ENCODE data around the gene TP53BP2. TPM values are rescaled to one million over a fixed set of nuclear protein-coding genes. Genes with fewer than 3 reads are reported as not detected.
"Not testable (repeated sequence)": the region's sequence is repeated elsewhere in the genome, so short reads cannot be mapped to it uniquely, and the experiment has no call there.

TP53BP2 gene
- total RNA-seq, 2 experiments from 2014 or later, result 37.8 to 38.7 TPM

DNA sequence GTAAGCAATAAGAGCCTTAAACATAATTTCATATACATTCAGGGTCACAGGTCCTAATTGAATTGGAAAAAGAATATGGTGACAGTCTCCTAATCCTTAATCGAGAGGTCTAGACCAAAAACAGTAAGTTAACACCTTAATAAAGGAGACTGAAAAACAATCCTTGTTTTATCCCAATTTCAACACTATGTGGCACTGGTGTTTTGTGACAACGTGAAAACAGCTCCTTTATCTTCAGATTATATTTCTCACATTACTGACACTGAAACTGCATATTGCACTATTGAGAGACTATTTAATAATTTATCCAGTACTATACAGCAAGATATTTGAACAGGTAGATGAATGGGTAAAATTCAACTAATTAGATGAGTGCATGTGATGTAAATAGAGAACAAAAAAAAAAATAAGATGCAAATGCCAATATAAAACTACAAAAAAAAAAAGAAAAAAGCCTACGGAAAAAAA lies 34.1 kb downstream of the TP53BP2 start:
- ChIA-PET POLR2A (no interaction called here), CTCF (interaction anchor here (0.6 to 1.9 kb wide), 7 partner anchors 29 to 389 kb away, joined by 3 to 5 read pairs (median 4); no protein-coding TSS in a partner anchor)

DNA sequence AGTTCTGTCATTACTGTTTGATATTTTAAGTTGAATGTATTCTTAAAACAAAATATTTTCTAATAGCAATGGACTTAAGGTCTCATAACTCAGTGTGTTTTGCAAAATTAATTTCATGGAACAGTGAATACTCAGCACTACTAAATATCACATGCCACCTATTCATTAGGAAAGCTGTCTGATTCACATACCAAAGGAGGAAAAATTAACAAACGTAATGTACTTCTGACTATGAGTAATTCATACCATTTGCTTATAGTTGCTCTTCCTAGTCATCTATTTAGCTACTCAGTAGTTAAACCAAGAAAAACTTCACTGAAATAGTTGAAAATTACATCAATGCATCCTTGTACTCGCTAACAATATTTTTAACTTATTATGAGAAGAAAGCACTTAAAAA lies 35.2 kb downstream of the TP53BP2 start:
- POLR2A ChIA-PET, result no interaction called here
- CTCF ChIA-PET, result no interaction called here

DNA sequence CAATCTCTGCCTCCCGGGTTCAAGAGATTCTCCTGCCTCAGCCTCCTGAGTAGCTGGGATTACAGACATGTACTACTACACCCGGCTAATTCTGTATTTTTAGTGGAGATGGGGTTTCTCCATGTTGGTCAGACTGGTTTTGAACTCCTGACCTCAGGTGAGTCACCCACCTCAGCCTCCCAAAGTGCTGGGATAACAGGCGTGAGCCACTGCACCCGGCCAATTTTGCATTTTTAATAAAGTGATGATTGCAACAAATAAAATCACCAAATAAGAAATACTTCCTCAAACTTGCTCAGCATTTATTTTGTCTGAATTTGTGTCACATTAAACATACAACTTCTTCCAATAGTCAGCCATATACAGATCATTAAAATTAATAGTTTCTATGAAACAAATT lies 35.8 kb downstream of the TP53BP2 start:
- POLR2A ChIA-PET, CTCF ChIA-PET: not testable (repeated sequence)

DNA sequence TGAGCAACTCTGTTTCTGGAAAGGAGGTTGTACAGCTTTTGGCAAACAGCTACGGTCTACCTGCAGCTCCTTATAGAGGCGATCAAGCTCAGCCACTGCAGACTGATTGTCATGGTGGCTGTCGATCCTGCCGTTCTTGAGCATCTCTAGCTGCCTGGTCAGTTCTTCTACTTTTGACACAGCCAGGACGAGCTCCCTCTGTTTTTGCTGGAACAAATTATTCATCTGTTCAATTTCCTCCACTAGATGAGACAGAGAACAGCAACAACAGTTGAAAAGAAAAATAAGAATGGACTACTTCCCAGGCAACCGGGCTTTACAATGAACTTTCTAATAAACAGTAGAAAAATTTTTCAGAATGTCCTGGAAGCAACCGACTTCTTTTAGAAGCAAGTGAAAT lies 42.5 kb downstream of the TP53BP2 start:
- POLR2A ChIA-PET, result no interaction called here
- CTCF ChIA-PET, result no interaction called here

DNA sequence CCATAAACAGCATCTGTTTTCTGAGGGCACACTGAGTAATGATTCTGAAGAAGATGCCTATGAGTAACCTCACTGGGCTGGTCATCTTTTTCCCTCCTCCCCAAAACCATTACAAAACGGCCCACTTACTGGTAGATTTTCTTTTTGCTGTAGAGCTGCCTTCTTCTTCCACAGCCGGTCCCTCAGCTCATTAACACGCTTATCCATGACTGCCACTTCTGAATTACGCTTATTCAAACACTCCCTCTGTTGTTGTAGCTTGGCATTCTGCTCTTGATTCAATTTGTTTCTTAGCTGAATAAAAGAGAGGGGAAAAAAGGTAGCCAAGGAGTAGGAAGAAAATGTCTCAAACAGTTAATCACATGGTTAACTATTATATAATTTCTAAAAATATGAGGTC lies 43.1 kb downstream of the TP53BP2 start:
- ChIA-PET POLR2A (no interaction called here), CTCF (no interaction called here)

DNA sequence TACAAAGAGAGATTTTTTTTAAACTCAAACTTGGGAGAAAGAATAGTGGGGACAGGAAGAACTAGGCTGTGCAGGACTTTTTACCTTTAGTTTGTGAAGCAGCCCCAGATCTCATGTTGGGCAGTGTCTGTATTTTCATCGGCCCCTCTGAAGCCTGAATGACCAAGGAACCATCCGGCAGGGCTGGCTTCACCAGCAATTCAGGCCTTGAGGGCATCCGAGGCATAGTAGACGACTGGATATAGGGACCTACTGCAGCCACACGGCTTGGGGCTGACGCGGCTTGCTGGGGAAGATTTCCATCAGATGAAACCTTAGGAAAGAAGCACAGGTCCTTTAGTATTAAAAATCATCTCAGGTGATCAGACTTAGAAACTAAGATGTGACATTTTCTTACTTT lies 43.7 kb downstream of the TP53BP2 start:
- POLR2A ChIA-PET, result no interaction called here
- CTCF ChIA-PET, result no interaction called here

DNA sequence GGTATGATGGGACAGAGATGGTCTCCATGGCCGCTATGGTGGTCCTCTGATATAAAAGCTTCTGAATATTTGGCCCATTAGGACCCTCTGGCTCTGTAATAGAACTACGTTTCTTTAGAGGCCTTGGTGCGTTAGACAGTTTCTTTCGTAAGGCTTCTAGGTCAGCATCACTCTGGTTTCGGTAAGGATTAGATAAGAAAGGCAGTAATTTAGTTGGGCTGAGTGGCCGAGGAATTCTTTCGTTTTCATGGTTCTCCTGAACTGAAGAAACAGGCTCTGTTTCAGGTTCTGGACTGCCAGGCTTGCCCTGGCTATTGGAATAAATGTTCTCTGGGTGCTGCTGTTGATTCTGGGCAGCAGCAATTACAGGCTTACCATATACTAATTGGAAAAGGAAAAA lies 49.5 kb downstream of the TP53BP2 start:
- ChIA-PET CTCF (no interaction called here), POLR2A (no interaction called here)

DNA sequence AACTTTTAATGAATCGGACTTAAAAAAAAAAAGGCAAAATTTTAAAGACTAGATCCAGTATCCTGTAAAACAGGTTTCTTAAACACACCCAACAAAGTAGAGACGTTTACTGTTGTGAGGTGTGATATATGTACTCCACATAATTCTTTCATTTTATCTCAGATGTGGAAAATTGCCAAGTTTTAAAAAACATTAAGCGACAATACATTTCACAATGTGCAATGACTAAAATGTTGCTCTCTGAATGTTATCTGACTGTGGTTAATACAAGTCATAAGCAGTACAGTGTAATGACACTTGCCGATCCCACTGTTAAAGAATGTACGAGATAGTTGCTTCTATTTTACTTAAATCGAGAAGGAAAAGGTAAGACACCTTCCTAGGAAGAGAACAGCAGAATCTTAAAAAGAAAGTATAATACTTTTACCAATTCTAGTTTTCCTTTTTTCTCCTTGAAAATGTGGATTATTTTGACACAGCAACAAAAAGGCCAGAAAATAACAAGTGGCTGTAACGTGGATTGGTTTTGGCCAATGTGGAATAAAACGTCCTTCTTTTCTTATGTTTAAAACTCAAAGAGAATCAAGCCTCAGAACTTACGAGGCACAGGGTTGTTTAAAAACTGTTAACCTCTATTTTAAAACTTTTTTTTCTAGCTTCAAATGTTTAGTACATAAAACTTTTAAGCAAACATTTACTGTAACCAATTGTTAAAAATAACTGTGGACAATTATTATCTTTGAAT lies 51.4 kb downstream of the TP53BP2 start:
- ChIA-PET CTCF (interaction anchor here (0.6 kb wide), 1 partner anchor 32 kb away, joined by 3 read pairs; no protein-coding TSS in a partner anchor), POLR2A (no interaction called here)

DNA sequence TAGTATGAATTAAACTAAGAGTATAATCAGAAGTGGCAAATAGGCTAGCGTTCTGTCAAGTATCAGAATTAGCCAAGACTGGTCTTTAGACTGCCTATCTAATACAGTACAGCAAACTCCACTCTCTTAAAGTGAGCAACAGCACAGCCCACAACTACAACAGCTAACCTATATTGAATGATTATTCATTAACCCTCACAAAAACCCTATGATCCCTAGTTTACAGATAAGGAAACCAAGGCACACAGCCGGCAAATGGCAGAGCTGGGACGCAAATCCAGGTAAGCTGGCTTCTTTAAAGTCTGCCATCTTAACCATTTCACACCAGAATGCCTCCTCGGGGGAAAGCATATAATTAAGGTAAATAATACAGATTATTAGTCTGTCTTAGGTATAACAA lies 52.0 kb downstream of the TP53BP2 start:
- POLR2A ChIA-PET, result no interaction called here

DNA sequence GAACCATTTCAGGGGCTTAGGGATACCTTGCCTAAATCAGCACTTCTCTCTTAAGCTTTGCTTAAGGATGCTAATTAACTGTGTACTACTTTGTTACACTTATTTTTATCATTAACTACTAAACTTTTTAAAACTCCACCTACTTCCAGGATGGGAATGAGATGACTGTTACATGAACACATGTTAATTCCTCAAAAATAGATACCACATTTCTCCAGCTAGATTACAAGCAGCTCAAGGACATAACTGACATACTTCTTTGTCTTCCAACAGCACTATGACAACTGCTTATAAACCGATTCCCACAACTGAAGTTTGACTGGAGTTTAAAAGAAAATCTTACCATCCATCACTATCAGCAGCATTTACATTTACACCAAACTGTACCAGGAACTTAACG lies 53.7 kb downstream of the TP53BP2 start:
- ChIA-PET POLR2A (no interaction called here), CTCF (no interaction called here)

More for the DNA sequence above, 52.0 kb downstream of the TP53BP2 start:
- CTCF ChIA-PET, result interaction anchor here (0.6 kb wide), 1 partner anchor 33 kb away, joined by 3 read pairs; no protein-coding TSS in a partner anchor

DNA sequence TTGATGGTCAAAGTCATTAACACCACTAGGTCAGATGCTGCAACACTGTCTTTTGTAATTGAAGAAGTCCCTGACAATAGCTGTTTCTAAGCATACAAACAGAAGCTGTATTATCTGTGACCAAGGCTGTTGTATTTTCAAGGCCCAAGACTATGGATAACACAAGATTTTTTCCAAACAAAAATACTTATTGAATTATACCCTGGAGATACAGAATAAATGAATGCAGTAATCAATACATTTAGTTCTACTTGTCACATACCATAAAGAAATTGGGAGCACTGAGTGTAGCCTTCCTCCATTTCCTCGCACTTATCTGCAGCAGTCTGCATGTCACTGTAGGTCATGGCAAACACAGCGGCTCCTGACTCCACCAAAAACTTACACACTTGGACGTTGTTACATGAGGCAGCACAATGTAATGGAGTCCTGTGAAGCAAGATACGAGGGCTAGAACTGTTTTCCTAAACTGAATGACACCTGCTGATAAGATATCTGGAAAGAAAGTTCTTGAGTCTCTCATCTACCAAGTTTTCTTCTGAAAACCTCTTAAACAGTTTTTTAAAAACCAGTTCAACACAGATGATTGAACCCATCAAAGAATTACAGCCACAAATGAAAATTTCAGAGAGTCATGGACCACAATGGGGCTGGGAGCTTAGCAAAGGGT lies 56.9 kb downstream of the TP53BP2 start:
- CTCF ChIA-PET, result no interaction called here
- POLR2A ChIA-PET, result no interaction called here

DNA sequence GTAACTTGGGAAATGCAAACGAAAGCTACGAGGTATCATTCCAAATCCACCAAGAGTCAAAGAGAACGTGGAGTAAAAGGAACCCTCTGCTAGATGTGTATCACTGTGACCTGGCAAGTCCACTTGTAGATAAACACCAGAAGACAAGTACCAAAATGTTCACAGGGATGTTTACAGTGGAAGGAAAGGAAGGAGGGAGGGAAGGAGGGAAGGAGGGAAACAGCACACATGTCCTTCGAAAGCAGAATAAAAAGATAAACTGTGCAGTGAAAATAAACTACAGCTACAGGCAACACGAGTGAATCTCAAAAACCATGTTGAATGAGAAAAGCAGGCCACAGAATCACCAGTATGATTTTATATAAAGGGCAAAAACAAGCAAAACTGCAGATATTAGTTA lies 59.9 kb downstream of the TP53BP2 start:
- CTCF ChIA-PET, result no interaction called here
- POLR2A ChIA-PET, result no interaction called here

DNA sequence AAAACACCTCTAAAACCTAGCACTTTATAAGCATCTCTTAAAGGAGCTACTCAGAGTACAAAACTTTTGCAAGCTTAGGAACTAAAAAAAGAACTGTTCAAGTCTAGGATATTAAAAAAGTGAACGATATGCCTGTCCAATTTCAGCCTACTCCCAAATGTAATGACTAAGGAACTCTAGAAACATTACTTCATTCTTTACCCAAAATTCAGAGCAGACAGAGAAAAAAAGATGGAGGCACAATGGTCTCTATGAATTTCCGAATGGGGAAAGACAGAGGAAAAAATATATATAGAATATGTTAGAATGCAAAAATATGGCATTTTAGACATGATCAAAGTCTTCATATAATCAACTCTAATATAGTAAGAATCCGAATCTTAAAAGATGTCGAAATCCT lies 61.2 kb downstream of the TP53BP2 start:
- ChIA-PET CTCF (no interaction called here), POLR2A (no interaction called here)

DNA sequence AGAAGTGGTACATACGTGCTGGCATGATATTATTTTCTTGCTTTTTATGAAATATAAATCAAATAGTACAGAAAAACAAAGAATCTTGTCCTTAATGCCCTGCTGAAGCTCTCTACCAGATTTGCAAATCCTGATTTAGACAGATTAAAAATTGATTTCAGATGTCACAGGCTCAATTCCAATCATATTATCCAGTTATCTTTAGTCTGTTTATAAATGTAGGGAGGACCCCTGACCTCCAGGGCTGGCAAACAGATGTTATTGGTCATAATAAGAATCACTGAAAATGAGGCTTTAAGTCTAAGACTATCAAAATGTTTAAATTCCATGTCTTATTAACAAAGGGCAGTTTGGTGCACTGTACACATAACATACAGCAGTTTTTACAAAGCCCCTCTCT lies 62.1 kb downstream of the TP53BP2 start:
- CTCF ChIA-PET, result no interaction called here
- POLR2A ChIA-PET, result no interaction called here

DNA sequence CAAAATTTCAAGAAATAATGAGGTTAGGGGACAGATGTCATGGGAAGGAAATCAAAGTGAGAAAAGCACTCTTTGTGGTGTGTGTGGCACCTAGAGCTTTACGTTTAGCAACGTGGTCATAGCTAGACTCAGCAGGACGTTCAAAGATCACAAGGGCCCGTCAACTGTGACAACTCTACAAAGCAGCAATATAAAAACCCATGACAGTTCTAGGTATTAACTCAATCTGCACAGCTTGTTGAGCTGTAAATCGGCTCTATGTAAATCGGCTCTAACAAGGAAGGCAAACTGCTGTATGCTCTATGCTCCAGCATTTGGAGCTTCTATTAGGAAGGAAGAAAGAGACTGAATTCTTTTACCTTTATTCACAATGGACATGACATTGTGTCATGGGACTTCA lies 64.8 kb downstream of the TP53BP2 start:
- POLR2A ChIA-PET, result interaction anchor here (1.0 kb wide), 1 partner anchor 11 kb away, joined by 3 read pairs; no protein-coding TSS in a partner anchor

DNA sequence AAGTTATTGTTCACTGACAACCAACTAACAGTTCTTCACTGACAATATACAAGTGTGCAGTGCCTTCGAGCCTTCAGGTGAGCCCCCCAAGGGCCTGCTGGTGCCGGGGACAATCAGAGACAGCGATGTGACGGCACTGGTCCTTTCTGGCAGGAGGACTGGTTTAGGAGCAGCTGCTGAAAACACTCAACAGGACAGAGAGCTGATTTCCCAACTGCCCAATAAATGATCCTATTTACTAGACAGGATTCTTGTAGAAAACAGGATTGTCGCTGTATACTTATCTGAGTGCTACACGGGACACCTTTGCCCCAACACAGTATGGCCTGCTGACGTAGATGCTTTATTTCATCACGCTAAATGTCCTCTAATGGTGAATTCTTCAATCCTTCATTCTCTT lies 65.4 kb downstream of the TP53BP2 start:
- ChIA-PET POLR2A (no interaction called here), CTCF (interaction anchor here (0.8 to 1.0 kb wide), 2 partner anchors 31 to 82 kb away, joined by 3 to 4 read pairs; no protein-coding TSS in a partner anchor)

More for the DNA sequence above, 64.8 kb downstream of the TP53BP2 start:
- CTCF ChIA-PET, result interaction anchor here (1.0 kb wide), 1 partner anchor 32 kb away, joined by 4 read pairs; no protein-coding TSS in a partner anchor

DNA sequence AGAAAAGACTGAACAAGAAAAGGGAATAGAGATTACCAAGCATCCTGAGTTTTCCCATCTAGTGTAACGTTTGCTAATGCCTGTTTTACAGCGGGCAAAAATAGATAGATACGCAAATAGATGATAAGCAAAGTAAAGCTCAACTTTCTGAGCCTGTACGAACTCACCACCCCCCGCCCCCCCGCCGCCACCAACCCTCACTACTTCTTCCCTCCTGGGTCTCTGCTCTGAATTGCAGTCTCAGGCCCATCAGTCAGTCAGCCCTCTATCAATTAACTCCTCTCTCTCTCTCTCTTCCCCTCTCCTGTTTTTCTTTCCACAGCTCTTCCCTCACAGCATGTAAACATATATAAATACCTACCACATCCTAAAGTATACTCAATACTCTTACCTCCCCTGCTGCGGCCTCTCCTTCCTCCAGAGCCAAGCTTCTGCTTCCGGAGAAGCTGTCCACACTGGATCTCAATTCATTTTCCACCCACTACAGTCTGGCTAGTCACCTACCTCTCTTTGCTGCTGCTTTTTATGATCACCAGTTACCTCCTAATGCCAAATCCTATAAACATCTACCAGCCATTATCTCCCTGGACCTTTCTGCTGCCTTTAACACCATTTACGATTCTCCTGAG lies 68.8 kb downstream of the TP53BP2 start:
- POLR2A ChIA-PET, result no interaction called here

DNA sequence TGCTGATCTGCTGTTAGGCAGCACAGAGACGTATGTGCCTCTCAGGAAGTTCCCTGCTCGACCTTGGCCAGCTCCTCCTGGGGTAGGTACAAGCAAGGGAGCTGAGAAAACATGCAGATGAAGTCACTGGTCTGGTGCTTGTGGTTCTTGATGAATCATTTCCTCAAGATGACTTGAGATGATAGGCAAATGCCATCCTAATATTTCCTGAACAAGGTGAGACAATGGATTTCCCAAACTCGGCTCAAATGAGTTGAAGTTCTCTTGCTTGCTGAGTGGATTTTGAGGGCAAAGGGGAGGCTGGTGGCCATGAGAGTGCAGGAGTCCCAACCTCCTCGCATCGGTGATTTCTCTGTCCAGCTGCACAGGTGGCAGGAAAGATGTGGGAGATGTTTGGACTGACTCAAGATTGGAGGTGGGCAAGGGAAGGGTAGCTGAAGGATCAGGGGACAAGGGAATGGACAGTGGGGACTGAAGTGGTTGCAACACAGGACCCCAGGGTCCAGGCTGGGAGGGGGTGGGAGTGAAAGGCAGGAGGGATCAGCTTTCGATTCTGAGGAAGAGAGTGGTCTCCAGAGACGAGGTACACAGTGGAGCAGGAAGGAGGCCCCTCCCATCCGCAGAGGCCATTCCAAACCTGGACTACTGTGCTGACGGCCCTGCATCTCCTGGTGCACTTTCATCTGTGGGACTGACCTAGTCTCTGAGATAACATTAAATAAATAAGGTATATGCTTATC lies 69.5 kb downstream of the TP53BP2 start:
- ChIA-PET CTCF (interaction anchor here (0.9 to 1.5 kb wide), 2 partner anchors 11 to 27 kb away, joined by 4 to 5 read pairs; no protein-coding TSS in a partner anchor), POLR2A (interaction anchor here (1.1 kb wide), 1 partner anchor 69 kb away, joined by 4 read pairs; the partner anchor contains the start of gene TP53BP2)

More for the DNA sequence above, 68.8 kb downstream of the TP53BP2 start:
- CTCF ChIA-PET, result no interaction called here

DNA sequence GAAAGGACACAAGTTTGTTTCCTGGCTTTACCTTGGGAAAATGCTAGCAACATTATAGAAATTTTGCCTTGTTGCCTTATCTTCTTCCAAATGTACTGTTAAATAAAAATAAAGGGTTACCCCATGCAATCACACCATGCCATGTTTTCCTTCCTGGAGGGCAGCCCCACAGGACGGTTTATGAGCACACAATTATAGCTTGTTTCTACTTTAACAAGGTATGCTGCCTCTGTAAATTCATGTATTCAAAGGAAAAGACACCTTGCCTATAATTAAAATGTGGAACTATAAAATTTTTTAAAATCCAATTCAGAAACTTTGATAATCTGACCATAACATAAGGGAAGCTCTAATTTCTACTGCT lies 70.1 kb downstream of the TP53BP2 start:
- CTCF ChIA-PET, result interaction anchor here (0.9 to 1.5 kb wide), 2 partner anchors 12 to 26 kb away, joined by 4 to 5 read pairs; no protein-coding TSS in a partner anchor

DNA sequence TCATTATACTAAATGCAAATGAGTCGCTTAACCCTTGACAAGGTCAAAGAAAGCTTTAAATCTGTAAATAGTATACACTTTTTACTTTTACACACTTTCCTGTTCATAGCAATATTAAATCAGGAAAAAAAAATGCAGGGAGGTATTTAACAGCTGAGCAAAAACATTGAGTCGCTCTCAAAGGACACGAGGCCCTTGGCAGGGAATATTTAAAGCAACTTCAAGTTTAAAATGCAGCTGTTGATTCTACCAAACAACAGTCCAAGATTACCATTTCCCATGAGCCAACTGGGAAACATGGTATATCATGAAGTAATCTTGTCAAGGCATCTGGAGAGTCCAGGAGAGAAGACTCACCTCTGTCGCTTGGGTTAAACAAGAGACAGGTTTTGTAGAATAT lies 70.7 kb downstream of the TP53BP2 start:
- CTCF ChIA-PET, result interaction anchor here (1.5 kb wide), 1 partner anchor 26 kb away, joined by 5 read pairs; no protein-coding TSS in a partner anchor
- POLR2A ChIA-PET, result interaction anchor here (0.6 to 1.1 kb wide), 2 partner anchors 71 to 142 kb away, joined by 3 to 4 read pairs; partner anchors contain the start of gene TP53BP2

More for the DNA sequence above, 70.1 kb downstream of the TP53BP2 start:
- POLR2A ChIA-PET, result interaction anchor here (1.1 kb wide), 1 partner anchor 70 kb away, joined by 4 read pairs; the partner anchor contains the start of gene TP53BP2
